K562 (cell line): ENCODE data around the gene HLCS. TPM values are rescaled to one million over a fixed set of nuclear protein-coding genes. Genes with fewer than 3 reads are reported as not detected.

ENCODE experiments used
- ATAC-seq: fragments of 200-7000 bp; cut with Tn5 transposase; 3 replicates; pipeline ENCODE4 v1.9.1; 2020; ENCODE audit warnings: moderate library complexity
- BruUV-seq: library from RNA; stranded (reverse); fragments of 400-500 nt; replicated peaks from 2 replicates; lab custom pipeline; 2021; lab: Mats Ljungman, UMichigan
- CTCF ChIA-PET: fragments of 300-600 bp; formaldehyde crosslinking; extraction: SDS; loops from one replicate; lab custom pipeline; 2021; ENCODE audit warnings: low intra/inter-chr PET ratio; lab: Yijun Ruan, JAX
- POLR2A ChIA-PET: fragments of 300-600, 350-650 bp; sonication (Branson Sonifier 250); formaldehyde crosslinking; extraction: SDS; loops from one replicate; lab custom pipeline; 2021; ENCODE audit warnings: antibody characterized with exemption, inconsistent platforms; lab: Yijun Ruan, JAX
- DNase-seq, 4 experiments: peaks; one replicate each; pipeline versions ENCODE4 v3.0.0 to v3.0.0-alpha.2; 2011 to 2018; ENCODE audit warnings: low spot score in 3 of 4, mixed read lengths in 3 of 4; ENCODE audit errors: extremely low read depth in 1 of 4
- FAIRE-seq: peaks from 2 replicates; lab custom pipeline; 2011; peaks lifted over from hg19 to GRCh38; lab: Jason Lieb, UNC
- H2AFZ ChIP-seq: 2 replicates; pipeline ENCODE4 v1.6.0; 2011; ENCODE audit warnings: low read depth, low read length, control low read depth, inconsistent platforms
- H3K27ac ChIP-seq: fragments of 200-600 bp; 3 replicates; pipeline ENCODE4 v1.8.0; 2011; ENCODE audit warnings: low read depth, mild to moderate bottlenecking, control low read depth, inconsistent platforms, low read length, moderate library complexity, mixed read lengths; ENCODE audit errors: extremely low read depth
- H3K27me3 ChIP-seq, 2 experiments: fragments of 300-600 bp in 1 of 2; 2 replicates in 1 of 2; 3 replicates in 1 of 2; pipeline versions ENCODE4 v1.6.0 to v1.8.0; 2011; ENCODE audit warnings: inconsistent platforms in 2 of 2, low read length in 2 of 2, mild to moderate bottlenecking in 1 of 2, mixed read lengths in 1 of 2, moderate library complexity in 1 of 2; ENCODE audit not compliant: control insufficient read depth in 2 of 2, insufficient read depth in 2 of 2
- H3K36me3 ChIP-seq: fragments of 300-600 bp; 3 replicates; pipeline ENCODE4 v1.8.0; 2011; ENCODE audit warnings: mild to moderate bottlenecking, low read length, inconsistent platforms; ENCODE audit not compliant: control insufficient read depth, insufficient read depth
- H3K4me1 ChIP-seq, 2 experiments: fragments of 200-600 bp in 1 of 2; replicated peaks in 1 of 2; 2 replicates in 1 of 2; 3 replicates in 1 of 2; pipeline versions ENCODE4 v1.5.1 to v1.8.0; 2011; ENCODE audit warnings: inconsistent platforms in 2 of 2, low read length in 2 of 2, mild to moderate bottlenecking in 1 of 2, mixed read lengths in 1 of 2, moderate library complexity in 1 of 2; ENCODE audit not compliant: control insufficient read depth in 2 of 2, insufficient read depth in 2 of 2
- H3K4me2 ChIP-seq: 2 replicates; pipeline ENCODE4 v1.6.1; 2011; ENCODE audit warnings: low read length, control low read depth, inconsistent platforms, mixed read lengths; ENCODE audit not compliant: insufficient read depth
- H3K4me3 ChIP-seq: fragments of 200-600 bp; sonication (generic), shearing (Covaris generic); 2 replicates; pipeline ENCODE4 v1.5.1; 2016; ENCODE audit warnings: control low read depth, inconsistent platforms
- H3K79me2 ChIP-seq: fragments of 200-600 bp; 3 replicates; pipeline ENCODE4 v1.8.0; 2011; ENCODE audit warnings: low read length, inconsistent platforms; ENCODE audit not compliant: control insufficient read depth, insufficient read depth
- H3K9ac ChIP-seq, 2 experiments: 2 replicates each; pipeline versions ENCODE4 v1.6.0 to v1.6.1; 2011; ENCODE audit warnings: low read depth in 2 of 2, low read length in 2 of 2, control low read depth in 1 of 2, inconsistent platforms in 1 of 2, mild to moderate bottlenecking in 1 of 2, mixed read lengths in 1 of 2; ENCODE audit not compliant: insufficient read depth in 1 of 2
- H3K9me1 ChIP-seq: one replicate; pipeline ENCODE4 v1.6.0; 2011; ENCODE audit warnings: inconsistent platforms, mild to moderate bottlenecking, low read length, moderate library complexity; ENCODE audit not compliant: control insufficient read depth, insufficient read depth
- H3K9me3 ChIP-seq: replicated peaks from 2 replicates; pipeline ENCODE4 v1.5.1; 2011; ENCODE audit warnings: low read depth, low read length, inconsistent platforms; ENCODE audit not compliant: control insufficient read depth, insufficient read depth
- H4K20me1 ChIP-seq: replicated peaks from 2 replicates; pipeline ENCODE4 v1.6.1; 2011; ENCODE audit warnings: low read length, inconsistent platforms, mixed read lengths; ENCODE audit not compliant: control insufficient read depth, insufficient read depth
- ARID3B ChIP-seq: fragments of 250-450 bp; sonication (Bioruptor Pico); IDR thresholded peaks from 2 replicates; pipeline ENCODE4 v1.4.0; 2020; ENCODE audit warnings: borderline replicate concordance
- CEBPB ChIP-seq: fragments of 450-650 bp; IDR thresholded peaks from 2 replicates; pipeline ENCODE4 v1.6.1; 2016; ENCODE audit warnings: missing genetic modification characterization, missing compliant biosample characterization
- DNMT1 ChIP-seq: fragments of 450-650 bp; IDR thresholded peaks from 2 replicates; pipeline ENCODE4 v1.6.1; 2016; ENCODE audit warnings: antibody characterized with exemption, mild to moderate bottlenecking
- FOXA1 ChIP-seq: fragments of 450-650 bp; IDR thresholded peaks from 2 replicates; pipeline ENCODE4 v1.6.1; 2016; ENCODE audit warnings: mild to moderate bottlenecking, borderline replicate concordance
- GTF3C2 ChIP-seq: IDR thresholded peaks from 3 replicates; pipeline ENCODE4 v1.6.1; 2011; ENCODE audit warnings: borderline replicate concordance, mild to moderate bottlenecking, moderate library complexity; ENCODE audit not compliant: insufficient read length; ENCODE audit errors: extremely low read depth
- HLTF ChIP-seq: fragments of 450-650 bp; IDR thresholded peaks from 2 replicates; pipeline ENCODE4 v1.6.1; 2016
- MAX ChIP-seq: sonication (generic); formaldehyde crosslinking; IDR thresholded peaks from 2 replicates; pipeline ENCODE4 v1.9.0; 2022; ENCODE audit warnings: mild to moderate bottlenecking, missing genetic modification reagents
- MBD1 ChIP-seq: fragments of 250-450 bp; sonication (Bioruptor Pico); IDR thresholded peaks from 2 replicates; pipeline ENCODE4 v1.8.0; 2022; ENCODE audit warnings: inconsistent platforms
- PML ChIP-seq: IDR thresholded peaks from 2 replicates; pipeline ENCODE4 v1.6.1; 2012; ENCODE audit warnings: low read length, inconsistent platforms
- SMARCB1 ChIP-seq: IDR thresholded peaks from 2 replicates; pipeline ENCODE4 v1.6.1; 2011; ENCODE audit warnings: improper control_type of control experiment, low read depth; ENCODE audit not compliant: insufficient read length
- TARDBP ChIP-seq: fragments of 450-650 bp; IDR thresholded peaks from 2 replicates; pipeline ENCODE4 v1.6.1; 2016
- ZKSCAN8 ChIP-seq: fragments of 200-800 bp; sonication (Bioruptor generic); IDR thresholded peaks from 2 replicates; pipeline ENCODE4 v1.6.1; 2016; ENCODE audit warnings: missing genetic modification characterization, missing compliant biosample characterization
- ZNF23 ChIP-seq: fragments of 250-450 bp; sonication (Bioruptor Pico); IDR thresholded peaks from 2 replicates; pipeline ENCODE4 v1.4.0; 2020; ENCODE audit warnings: mild to moderate bottlenecking
- ZNF408 ChIP-seq: fragments of 250-450 bp; sonication (Bioruptor Pico); IDR thresholded peaks from 2 replicates; pipeline ENCODE4 v1.4.0; 2020; ENCODE audit warnings: low read depth, mild to moderate bottlenecking, moderate library complexity
- ZNF589 ChIP-seq: fragments of 200-800 bp; sonication (Bioruptor generic); IDR thresholded peaks from 2 replicates; pipeline ENCODE4 v1.6.1; 2016; ENCODE audit warnings: low read depth, missing genetic modification characterization, missing compliant biosample characterization
- WGBS: fragments of 100-300 bp; shearing (Covaris generic); methylation state at CpG from one replicate; pipeline ENCODE4 v1.1.6; 2016; ENCODE audit warnings: low coverage, mixed read lengths; ENCODE audit not compliant: insufficient coverage; ENCODE audit errors: missing lambda C conversion rate; 5-methylcytosine and 5-hydroxymethylcytosine counted together
- in situ Hi-C: fragments of 300-500 bp; cut with MboI; formaldehyde crosslinking; loops from 4 replicates; pipeline ENCODE4 v1.15.0; 2018; ENCODE audit warnings: inconsistent platforms, mixed read lengths
- intact Hi-C: fragments of 100-400 bp; cut with micrococcal nuclease; formaldehyde crosslinking; loops from 2 replicates; pipeline ENCODE4 v1.14.2; 2022
- polyA plus RNA-seq, 8 experiments: library from polyadenylated mRNA; depleted of rRNA in 4 of 8; stranded (reverse) in 5 of 8; unstranded in 3 of 8; fragments of >200 nt; fragmentation: Nextera tagmentation in 2 of 8; fragmentation: Illumina TruSeq in 1 of 8; extraction: Ambion mirVana in 2 of 8; extraction: Trizol in 1 of 8; gene quantifications; 2 replicates each; pipeline versions ENCODE4 v1.2.1 to v1.2.3, GENCODE V29; 2011 to 2014; ENCODE audit warnings: inconsistent platforms in 1 of 8, missing spikeins in 1 of 8
- total RNA-seq, 7 experiments: library from RNA; depleted of rRNA in 6 of 7; stranded (reverse); fragments of >200 nt in 6 of 7; fragmentation: Illumina TruSeq in 2 of 7; extraction: Trizol in 2 of 7; gene quantifications; 2 replicates each; pipeline versions ENCODE4 v1.2.1 to v1.2.3, GENCODE V29; 2011 to 2021; ENCODE audit warnings: low replicate concordance in 1 of 7

Gene HLCS
- total and polyA plus RNA-seq, 9 of the 15 experiments (the other 6 are each of a cell fraction or from before 2014, with no cell fraction given) = 3.0 to 21.5 (median 17.1) TPM

GRCh38 chr21:36973986-36974850 lies 7.7 kb upstream of the HLCS start (continued):
- TF ChIP-seq FOXA1 (no peak), ZKSCAN8 (peak; percentile 49; the same call in 1 of the 2 replicates)

GRCh38 chr21:36968976-36969375 lies 2.5 kb upstream of the HLCS start:
- H2AFZ ChIP-seq = no peak overlapping the region
- no peak for DNase-seq
- no peak overlapping the region for H3K4me2 ChIP-seq
- no peaks in the 10 kb centered on the region for H3K9me1 ChIP-seq
- H3K4me3 ChIP-seq = no peak overlapping the region
- no peaks in the 10 kb centered on the region for H4K20me1 ChIP-seq
- H3K79me2 ChIP-seq = peaks cover 29% of the 10 kb centered on the region
- ATAC-seq = no peak
- intact Hi-C loops (no loop called here), in situ Hi-C loops (no loop called here)
- no peaks in the 10 kb centered on the region for H3K27me3 ChIP-seq
- FAIRE-seq = no peak
- 88% methylated on average over 1 of the region's 1 CpG for WGBS
- no peaks in the 10 kb centered on the region for H3K9me3 ChIP-seq
- H3K9ac ChIP-seq = no peak overlapping the region
- BruUV-seq = no TSS peak
- no peak overlapping the region for H3K27ac ChIP-seq
- peaks cover 23 to 26% of the 10 kb centered on the region in 2 experiments for H3K4me1 ChIP-seq
- no peaks in the 10 kb centered on the region; the same call in 1 of the 3 replicates for H3K36me3 ChIP-seq
- CTCF ChIA-PET = no interaction called here
- POLR2A ChIA-PET = interaction anchor here (1.1 kb wide), 1 partner anchor 8 kb away, joined by 3 read pairs; no protein-coding TSS in a partner anchor
- no peak for TF ChIP-seq ZNF23 (CRISPR knock-in tag)
- no peak for TF ChIP-seq ZNF408 (CRISPR knock-in tag)
- no peak for TF ChIP-seq SMARCB1
- TF ChIP-seq ARID3B (CRISPR knock-in tag) = no peak
- TF ChIP-seq CEBPB (tag) = no peak
- no peak for TF ChIP-seq TARDBP
- no peak for TF ChIP-seq ZNF589 (CRISPR knock-in tag)
- no peak for TF ChIP-seq MBD1 (CRISPR knock-in tag)
- TF ChIP-seq PML = no peak
- TF ChIP-seq MAX = no peak
- no peak for TF ChIP-seq GTF3C2
- TF ChIP-seq HLTF = no peak
- no peak for TF ChIP-seq DNMT1
